DMS 273 treated with DMSO at 0.1 percent for 48 hours (cell line): ENCODE results near the gene FZD1.

Experiments
- DNase-seq: peaks from one replicate; lab custom pipeline; 2025; lab: John Stamatoyannopoulos, UW

The FZD1 gene

DNA sequence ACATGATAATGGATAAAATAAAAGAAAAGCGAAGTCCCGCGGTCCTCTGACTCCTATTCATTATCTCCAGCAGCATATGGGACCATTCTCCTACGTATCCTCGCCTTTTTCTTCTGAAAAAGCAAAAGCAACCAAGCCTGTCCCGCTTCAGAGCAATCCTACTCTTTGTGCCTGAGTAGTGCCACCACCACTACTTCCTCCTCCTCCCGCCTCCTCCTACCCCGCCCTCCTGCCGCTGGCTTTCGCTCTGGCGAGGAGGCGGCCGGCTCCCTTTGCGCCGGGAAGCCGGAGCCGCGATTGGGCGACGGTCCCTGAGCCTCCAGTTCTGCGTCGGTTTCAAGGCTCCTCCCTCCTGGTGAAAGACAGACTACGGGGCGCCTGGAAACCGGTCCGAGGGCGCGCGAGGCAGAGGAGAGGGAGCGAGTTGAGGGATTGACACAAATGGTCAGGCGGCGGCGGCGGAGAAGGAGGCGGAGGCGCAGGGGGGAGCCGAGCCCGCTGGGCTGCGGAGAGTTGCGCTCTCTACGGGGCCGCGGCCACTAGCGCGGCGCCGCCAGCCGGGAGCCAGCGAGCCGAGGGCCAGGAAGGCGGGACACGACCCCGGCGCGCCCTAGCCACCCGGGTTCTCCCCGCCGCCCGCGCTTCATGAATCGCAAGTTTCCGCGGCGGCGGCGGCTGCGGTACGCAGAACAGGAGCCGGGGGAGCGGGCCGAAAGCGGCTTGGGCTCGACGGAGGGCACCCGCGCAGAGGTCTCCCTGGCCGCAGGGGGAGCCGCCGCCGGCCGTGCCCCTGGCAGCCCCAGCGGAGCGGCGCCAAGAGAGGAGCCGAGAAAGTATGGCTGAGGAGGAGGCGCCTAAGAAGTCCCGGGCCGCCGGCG, at the start of gene FZD1:
Gene FZD1, plus strand, starts transcription at position 388 of the 878 bp plus-strand sequence. Its CDS starts 448 bp downstream, at position 836.
- DNase-seq = peak; percentile 96

DNA sequence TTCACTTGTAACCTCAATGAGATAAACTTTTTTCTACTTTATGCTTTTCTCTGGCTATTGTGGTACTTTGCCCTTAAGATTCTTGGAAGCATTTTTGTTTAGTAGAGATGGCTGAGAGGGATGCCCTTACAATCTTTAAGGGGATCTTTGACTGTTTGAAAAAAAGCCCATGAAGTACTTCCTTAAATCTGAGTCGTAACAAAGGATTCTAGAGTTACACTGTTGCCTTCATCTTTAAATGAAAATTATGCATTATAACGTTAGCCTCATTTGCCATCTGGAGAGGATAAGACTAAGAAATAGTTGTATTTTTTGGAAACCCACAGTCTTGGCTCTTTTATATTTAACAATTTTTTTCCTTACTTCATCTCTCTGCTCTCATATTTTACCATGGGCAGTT, 37.8 kb upstream of the FZD1 start:
- no peak for DNase-seq

DNA sequence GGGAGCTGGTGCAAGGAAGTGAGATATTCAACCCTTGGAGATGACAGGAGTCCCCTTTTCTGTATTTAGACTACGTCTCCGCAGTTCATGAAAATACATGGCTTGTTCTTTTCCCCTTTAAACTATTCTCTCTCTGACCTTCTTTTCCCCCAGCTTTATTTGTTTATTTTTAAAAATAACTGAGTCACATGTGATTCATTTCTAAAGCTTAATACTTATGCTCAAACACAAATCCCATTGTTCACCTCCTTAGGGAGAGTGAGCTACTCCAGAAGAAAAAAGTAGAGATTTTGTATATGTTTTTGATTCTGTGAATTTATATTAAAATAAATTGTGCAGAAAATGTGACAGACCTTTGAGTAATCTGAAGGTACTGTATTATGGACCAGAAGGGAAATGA, 35.9 kb upstream of the FZD1 start:
- DNase-seq = no peak

DNA sequence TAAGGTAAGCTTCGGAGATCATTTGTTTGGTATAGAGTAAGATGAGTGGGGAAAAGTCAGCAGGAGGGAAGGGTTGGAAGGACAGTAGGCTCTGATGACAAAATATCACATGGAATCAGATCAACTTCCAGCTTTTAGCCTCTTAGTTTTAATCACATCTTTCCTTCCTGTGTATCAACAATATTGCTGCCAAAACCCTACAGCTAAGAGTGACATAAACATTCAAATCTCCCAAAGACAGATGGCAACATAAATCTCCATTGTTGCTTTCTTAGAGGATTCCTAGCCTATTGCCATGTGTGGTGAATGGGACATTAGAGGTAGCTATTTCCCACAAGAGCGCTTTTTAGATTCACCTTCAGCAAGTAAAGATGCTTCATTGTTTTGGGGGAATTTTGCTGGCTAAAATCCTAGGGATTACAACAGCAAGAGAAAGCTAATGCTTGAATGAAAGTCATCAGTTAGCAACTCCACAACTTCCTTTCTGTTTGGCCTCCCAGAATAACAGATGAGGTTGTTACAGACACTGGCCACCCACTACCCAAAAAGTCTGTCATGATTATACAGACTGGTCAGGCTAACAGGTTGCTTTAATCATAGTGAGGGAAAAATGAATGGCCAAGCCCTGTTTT, 35.2 kb upstream of the FZD1 start:
- DNase-seq = no peak

DNA sequence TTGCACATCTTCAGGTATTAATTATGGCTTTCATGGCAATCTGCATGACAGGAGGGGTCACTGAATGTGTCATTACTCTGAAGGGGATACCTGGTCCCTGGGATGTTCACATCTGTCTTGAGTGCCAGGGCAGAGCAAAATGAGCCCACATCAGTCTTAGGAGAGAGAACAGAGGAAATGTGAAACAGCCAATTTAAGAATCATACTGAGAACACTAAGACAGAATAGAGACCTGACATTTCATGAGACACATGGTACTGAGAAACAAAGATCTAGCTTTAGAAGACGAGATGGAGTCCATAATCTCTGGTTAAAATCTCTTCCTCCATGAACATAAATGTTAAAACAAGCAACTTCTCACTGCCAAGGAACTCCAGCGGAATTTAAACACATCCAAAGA, 34.1 kb upstream of the FZD1 start:
- DNase-seq = no peak

DNA sequence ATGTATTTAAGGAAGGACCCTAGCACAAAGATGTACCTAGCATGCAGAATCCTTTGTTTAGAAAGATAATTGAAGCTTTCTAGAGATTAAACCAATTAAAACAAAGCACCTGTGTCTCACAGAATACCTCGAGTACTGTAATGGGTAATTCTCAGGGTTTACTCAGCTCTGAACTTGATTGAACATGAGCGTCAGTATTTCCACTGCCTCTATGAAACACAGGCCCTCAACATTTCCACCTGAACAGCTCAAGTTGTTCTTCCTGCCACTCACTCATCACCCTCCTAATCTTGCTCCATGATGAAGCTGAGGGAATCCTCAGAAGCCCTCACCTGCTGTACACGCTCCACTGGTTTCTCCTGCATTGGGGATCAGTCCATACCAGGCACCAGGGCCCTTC, 33.7 kb upstream of the FZD1 start:
- DNase-seq = no peak

DNA sequence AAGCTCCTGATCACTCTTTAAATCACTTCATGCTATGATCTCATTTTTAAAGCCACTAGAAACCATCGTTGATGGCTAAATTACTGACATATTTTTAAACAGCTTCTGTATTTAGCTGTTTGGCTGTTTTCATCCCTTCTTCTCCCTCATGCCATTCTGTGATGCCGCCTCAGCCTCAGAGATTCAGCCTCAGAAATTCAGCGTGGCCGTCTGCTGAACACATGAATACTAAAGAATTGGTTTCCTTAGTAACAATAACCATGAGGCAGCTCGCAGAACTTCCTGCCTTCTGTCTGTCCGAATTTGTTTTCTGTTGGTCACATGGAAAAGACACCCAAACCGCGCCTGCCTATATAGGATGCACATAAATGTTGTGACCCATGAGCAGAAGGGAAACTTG, 31.0 kb upstream of the FZD1 start:
- no peak for DNase-seq

DNA sequence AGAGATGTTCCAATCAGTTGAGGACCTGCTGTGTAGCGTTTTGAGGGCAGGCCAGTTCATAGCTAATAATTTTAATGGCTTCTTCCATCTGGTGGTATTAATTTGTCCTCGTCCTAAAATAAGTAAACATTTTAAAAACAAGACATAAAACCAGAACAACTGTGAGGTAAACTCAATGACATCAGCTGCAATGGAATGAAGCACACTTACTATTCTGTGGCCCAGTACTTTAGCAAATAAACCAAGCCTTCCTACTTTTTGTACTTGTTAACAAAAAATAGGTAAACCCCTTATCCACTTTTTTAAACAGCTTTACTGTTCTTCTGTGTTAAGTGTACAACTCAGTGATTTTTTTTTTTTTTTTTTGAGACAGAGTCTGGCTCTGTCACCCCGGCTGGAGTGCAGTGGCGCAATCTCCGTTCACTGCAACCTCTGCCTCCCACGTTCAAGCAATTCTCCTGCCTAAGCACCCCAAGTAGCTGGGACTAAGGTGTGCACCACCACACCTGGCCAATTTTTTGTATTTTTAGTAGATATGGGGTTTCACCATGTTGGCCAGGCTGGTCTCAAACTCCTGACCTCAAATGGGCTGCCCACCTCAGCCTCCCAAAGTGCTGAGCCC, 28.9 kb upstream of the FZD1 start:
- DNase-seq = no peak

DNA sequence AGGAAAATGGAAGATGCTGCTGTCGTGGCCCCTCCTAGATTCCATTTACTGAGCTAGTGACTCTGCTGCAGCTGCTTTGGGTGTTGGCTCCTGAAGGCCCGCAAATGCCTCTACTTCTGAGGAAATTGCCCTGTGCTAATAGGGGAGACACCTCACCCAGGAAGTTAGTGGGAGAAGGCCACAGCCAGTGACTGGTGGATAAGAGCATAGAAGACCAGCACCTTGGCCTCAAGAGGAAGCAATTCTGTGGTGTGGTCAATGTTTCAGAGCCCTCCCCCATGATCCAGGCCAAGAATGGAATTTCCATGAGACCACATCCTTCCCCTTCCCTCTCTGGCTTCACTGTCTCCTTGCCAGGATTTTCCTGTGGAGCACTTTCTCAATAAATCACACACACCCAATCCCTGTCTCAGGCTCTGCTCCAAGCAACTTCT, 25.0 kb upstream of the FZD1 start:
- DNase-seq = no peak

DNA sequence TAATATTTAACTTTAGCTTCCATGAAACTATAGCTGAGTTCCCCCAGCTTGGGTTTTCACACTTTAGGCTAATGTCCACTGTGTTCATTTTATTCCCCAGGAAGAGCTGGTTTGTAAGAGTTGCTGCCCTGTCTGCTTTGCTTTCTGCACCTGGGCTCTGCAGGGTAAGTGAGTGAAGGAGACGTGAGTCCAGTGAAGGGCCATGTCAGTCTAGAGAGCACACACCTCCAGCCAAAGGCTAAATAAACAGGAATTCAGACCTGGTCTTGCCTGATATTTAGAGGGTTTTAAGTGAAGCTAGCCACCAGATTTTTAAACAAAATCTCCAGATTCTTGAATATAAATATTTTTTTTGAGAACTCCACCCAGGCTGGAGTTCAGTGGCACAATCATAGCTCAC, 24.5 kb upstream of the FZD1 start:
- DNase-seq = no peak

DNA sequence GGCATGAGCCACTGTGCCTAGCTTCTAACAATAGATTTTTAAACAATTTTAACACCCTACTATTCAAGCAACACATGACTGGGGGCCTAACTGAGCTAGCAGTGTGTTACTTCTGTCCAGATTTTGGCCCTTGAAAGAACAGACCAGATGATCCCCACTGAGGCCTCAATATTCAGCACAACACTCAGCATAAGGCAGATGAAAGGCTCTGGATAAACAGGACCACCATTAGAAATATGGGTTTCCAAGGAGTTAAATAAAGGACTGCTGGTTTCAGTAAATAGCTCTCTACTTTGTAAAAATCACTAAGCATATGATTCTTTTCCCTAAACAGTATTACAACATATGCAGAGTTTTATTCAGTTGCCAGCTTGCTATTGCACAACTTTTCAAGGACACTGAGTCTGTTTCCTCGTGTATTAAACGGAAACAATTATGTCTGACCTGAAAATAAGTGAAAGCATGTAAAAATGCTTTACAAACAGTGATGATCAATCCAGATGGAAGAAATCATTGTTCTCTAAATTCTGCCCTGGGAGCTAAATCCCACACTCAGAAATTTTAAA, 23.8 kb upstream of the FZD1 start:
- no peak for DNase-seq

DNA sequence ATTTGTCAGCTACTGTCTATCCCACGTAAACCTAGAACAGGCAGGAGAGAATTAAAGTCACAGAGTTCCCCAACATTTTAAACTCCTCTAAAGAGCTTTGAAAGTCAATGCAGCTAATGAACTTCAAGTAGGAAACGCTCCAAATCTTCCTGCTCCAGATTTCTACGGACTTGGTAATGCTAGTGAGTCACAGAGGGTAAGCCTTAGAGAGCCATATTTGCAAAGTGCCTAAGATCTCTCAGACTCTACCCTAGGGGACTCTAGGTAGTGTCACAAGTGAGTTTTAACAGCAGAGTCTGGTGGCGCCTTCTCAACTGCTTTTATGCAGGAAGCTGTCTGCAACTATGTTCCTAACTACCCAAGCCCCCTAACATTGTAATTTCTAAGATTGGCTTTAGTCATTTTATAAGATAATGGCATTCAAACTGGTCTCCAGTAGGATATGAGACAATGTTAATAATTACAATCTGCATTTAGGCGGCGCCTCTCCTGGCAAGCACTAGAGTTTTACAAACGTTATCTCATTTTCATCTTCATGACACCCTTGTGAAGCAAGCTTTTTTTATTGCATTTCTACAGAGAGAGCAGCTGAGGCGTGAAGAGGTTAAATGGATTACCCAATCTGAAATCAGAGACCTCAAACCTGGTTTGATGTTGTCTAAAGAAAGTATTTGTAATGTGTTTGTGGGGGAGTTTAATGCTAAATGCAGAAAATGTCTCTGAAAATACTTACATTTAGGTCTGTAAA, 22.0 kb upstream of the FZD1 start:
- no peak for DNase-seq

DNA sequence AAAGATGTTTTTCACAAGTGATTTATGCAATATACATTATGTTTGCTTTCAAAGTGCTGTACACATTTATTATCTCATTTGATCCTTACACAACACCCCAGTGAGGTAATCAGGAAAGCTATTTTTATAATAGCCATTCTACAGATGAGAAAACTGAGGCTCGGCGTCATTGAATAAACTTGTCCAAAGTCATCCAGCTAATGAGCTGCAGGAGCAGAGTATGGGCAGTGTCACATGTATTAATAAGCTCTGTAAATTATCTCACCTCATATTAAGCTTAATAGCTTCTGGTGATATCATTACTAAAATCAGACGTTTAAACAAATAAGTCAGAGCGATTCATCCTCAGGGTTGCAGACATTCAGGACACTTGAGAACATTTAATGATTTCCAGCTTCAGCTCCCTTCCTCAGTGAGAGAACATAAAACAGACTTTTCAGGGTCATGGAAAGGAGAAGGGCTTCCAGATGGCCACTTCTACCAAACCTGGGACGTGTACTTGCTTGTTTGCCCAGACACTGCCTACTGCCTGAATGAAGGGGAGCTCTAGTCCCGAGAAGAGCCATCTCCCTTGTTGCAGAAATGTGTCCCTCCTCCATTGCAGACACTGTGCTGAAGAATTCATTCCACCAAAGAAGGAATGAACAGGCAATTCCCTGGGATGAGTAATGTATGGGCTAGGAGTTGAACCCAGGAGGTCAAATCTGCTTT, 20.5 kb upstream of the FZD1 start:
- peak; percentile 8 for DNase-seq

DNA sequence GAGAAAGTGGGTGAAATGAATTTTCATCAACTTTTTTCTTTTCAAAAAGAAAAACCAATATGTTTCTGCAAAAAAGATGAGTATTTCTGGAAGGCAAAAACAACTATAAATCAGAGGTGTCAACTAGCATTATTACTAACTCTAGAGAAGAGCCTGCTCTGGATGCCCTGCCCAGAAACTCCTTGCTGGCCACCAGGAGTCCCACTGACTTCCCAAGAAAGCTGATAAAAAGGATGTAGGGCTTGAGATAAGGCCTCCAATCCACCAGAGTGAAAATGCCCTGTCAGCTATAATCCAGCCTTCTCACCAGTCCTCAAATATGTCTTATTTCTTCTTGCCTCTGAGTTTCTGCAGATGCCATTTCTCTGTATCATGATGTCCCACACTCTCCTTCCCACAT, 16.7 kb upstream of the FZD1 start:
- DNase-seq = no peak

DNA sequence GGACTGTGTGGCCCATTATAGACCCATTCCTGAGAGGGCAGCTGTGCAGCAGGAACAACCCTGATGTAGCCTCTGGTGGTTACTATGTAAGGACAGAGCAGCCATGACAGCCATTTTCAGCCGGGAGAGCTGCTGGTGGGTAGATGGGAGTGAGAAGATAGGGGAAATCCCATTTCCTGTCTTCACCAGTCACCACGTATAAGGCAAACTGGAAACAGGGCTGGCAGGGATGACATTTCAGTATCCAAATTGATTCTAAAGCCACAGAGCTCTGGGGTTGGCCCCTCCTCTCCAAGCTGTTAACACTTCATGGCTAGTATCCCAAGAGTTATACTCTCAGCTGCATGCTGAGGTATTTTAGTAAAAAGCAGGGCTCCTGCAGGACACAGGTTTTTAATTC, 15.2 kb upstream of the FZD1 start:
- no peak for DNase-seq

DNA sequence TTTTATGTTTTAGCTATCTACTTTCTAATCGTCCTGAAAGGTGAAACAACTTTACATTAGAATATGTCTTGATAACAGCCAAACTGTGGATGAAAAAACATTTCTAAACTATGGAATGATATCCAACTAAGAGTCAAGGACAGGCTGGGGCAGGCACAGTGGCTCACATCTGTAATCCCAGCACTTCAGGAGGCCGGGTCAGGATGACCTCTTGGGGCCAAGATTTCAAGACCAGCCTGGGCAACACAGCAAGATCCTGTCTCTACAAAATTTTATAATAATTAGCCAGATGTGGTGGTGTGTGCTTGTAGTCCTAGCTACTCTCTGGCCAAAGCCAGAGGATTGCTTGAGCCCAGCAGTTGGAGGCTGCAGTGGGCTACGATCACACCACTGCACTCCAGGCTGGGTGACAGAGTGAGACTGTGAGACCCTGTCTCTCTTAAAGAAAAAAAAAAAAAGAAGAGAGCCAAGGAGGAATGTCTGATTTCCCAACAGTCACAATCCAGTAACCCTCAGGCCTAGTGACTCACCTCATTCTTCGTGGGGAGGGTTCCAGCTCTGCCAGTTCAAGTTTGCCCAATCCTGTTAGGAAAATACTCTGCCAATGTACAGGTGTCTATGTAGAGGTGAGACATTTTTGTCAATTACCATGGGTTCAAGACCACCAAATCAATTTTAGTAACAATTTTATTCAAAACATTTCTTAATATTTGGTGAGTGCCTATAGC, 14.6 kb upstream of the FZD1 start:
- DNase-seq = no peak

DNA sequence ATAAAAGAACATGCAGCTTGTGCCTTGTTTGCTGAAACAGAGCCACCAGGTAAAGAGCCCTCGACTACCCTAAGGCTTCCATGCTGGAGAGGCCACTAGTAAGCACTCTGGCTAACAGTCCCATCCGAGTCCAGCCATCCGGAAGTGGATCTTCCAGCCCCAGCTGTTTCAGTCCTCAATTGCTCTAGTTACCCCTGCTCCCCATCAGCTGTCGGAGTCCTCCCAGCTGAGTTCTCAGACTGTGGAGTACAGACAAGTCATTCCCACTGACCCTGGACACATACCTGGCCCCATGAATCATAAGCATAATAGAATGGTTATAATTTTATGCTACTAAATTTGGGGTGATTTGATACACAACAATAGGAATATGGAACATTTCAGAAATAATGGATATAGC, 13.5 kb upstream of the FZD1 start:
- no peak for DNase-seq

DNA sequence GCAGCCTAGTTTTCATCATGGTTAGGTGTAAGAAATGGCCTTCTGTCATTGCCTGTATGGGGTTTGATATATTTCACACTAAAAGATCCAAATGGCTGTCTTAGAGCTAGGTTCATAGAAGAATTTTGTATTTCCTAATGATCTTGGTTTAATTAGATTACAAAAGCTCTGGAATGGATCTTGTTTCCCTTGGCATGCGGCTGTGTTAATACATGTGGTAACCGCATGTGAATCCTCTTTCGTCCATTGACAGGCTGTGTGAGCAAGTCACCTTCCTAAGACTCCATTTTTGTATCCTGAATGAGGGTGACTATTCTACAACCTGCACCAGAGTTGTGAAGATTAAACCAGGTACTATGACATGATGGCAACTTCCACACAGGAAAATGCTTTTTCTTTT, 12.4 kb upstream of the FZD1 start:
- DNase-seq = no peak

DNA sequence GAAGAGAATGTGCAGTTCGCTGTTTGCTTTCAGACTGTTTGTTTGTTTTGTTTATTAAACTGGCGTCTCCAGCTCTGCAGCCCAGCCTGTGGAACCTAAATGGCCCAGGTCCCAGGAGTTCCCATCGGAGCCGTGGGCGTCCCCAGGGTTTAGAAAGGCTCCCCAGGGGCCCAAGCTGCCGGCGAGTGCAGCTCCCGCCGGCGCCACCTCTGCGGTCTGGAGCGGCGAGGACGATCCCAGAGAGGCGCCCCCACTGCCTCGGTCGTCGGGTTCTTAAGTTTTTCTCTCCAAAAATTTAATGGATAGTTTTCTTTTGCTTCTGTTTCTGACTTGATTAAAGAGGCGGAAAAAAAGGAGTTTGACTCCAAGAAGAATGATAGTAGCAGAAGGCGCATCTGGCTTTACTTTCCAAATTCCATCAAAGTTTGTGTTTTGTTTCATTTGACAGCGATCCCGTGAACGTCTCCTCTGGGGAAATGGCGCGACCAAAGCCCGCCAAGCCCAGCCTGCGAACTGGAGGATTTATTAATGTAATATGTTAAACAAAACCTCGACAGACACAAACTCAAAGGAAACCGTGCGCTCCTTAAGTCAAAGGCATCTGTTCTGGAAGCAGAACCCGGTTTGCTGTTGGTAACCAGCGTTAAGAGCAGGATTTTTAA, 718 bp upstream of the FZD1 start:
- no peak for DNase-seq
